Measurements from ENCODE around the gene AGBL4. TPM values are rescaled to one million over a fixed set of nuclear protein-coding genes. Genes with fewer than 3 reads are reported as not detected.
"Not testable (repeated sequence)": the region's sequence is repeated elsewhere in the genome, so short reads cannot be mapped to it uniquely, and the experiment has no call there.

AGBL4 gene
- total RNA-seq, 1 experiment from 2014 or later = not detected

GRCh38 chr1:49298304-49298703 lies 725.5 kb downstream of the AGBL4 start:
- Histone ChIP-seq H3K9me3 (no peaks in the 10 kb centered on the region), H3K36me3 (no peaks in the 10 kb centered on the region), H3K27me3 (no peaks in the 10 kb centered on the region), H3K4me3 (no peak overlapping the region)
- DNase-seq = no peak

GRCh38 chr1:49297783-49298182 lies 726.0 kb downstream of the AGBL4 start:
- H3K4me3 ChIP-seq = no peak overlapping the region
- DNase-seq = no peak
- H3K9me3 ChIP-seq = no peaks in the 10 kb centered on the region

GRCh38 chr1:49294539-49294938 lies 729.2 kb downstream of the AGBL4 start:
- no peak for DNase-seq

More at GRCh38 chr1:49297783-49298182, 726.0 kb downstream of the AGBL4 start:
- Histone ChIP-seq H3K36me3 (no peaks in the 10 kb centered on the region), H3K27me3 (no peaks in the 10 kb centered on the region)

GRCh38 chr1:49293016-49293415 lies 730.7 kb downstream of the AGBL4 start:
- DNase-seq = no peak
- H3K27me3 ChIP-seq = no peaks in the 10 kb centered on the region

More at GRCh38 chr1:49294539-49294938, 729.2 kb downstream of the AGBL4 start:
- no peaks in the 10 kb centered on the region for H3K9me3 ChIP-seq
- H3K27me3 ChIP-seq = no peaks in the 10 kb centered on the region
- no peak overlapping the region for H3K4me3 ChIP-seq
- H3K36me3 ChIP-seq = no peaks in the 10 kb centered on the region

GRCh38 chr1:49257211-49258049 lies 766.3 kb downstream of the AGBL4 start:
- H3K27me3 ChIP-seq, H3K9me3 ChIP-seq, H3K4me3 ChIP-seq, H3K36me3 ChIP-seq, DNase-seq: not testable (repeated sequence)

More at GRCh38 chr1:49293016-49293415, 730.7 kb downstream of the AGBL4 start:
- Histone ChIP-seq H3K36me3 (no peaks in the 10 kb centered on the region), H3K9me3 (no peaks in the 10 kb centered on the region), H3K4me3 (no peak overlapping the region)

GRCh38 chr1:49252917-49253316 lies 770.8 kb downstream of the AGBL4 start:
- no peaks in the 10 kb centered on the region for H3K36me3 ChIP-seq
- no peak overlapping the region for H3K4me3 ChIP-seq
- no peak for DNase-seq
- H3K9me3 ChIP-seq = peaks cover 3% of the 10 kb centered on the region; the same call in 1 of the 2 replicates
- H3K27me3 ChIP-seq = no peaks in the 10 kb centered on the region

- no peaks in the 10 kb centered on the region for H3K27me3 ChIP-seq
- H3K9me3 ChIP-seq = peaks cover 3% of the 10 kb centered on the region; the same call in 1 of the 2 replicates
- no peaks in the 10 kb centered on the region for H3K36me3 ChIP-seq
- H3K4me3 ChIP-seq = no peak overlapping the region
- no peak for DNase-seq
These were observed 772.6 kb downstream of the AGBL4 start for GRCh38 chr1:49251019-49251784.

- no peak for DNase-seq
- H3K27me3 ChIP-seq = no peaks in the 10 kb centered on the region
- H3K36me3 ChIP-seq = no peaks in the 10 kb centered on the region
- no peak overlapping the region for H3K4me3 ChIP-seq
- no peaks in the 10 kb centered on the region for H3K9me3 ChIP-seq
These were observed 783.0 kb downstream of the AGBL4 start for GRCh38 chr1:49240709-49241221.

- DNase-seq = no peak
- no peaks in the 10 kb centered on the region for H3K9me3 ChIP-seq
- H3K36me3 ChIP-seq = no peaks in the 10 kb centered on the region
- H3K4me3 ChIP-seq = no peak overlapping the region
- no peaks in the 10 kb centered on the region for H3K27me3 ChIP-seq
These were observed 788.8 kb downstream of the AGBL4 start for GRCh38 chr1:49234988-49235387.

- H3K4me3 ChIP-seq = no peak overlapping the region
- H3K9me3 ChIP-seq = no peaks in the 10 kb centered on the region
- peak; percentile 6 for DNase-seq
- no peaks in the 10 kb centered on the region for H3K36me3 ChIP-seq
- H3K27me3 ChIP-seq = no peaks in the 10 kb centered on the region
These were observed 794.2 kb downstream of the AGBL4 start for GRCh38 chr1:49229555-49229954.

GRCh38 chr1:49226758-49227157 lies 797.0 kb downstream of the AGBL4 start:
- H3K9me3 ChIP-seq = no peaks in the 10 kb centered on the region
- H3K36me3 ChIP-seq = no peaks in the 10 kb centered on the region
- no peaks in the 10 kb centered on the region for H3K27me3 ChIP-seq
- DNase-seq = no peak
- H3K4me3 ChIP-seq = no peak overlapping the region

- H3K27me3 ChIP-seq = no peaks in the 10 kb centered on the region
- no peak for DNase-seq
- H3K36me3 ChIP-seq = no peaks in the 10 kb centered on the region
- no peak overlapping the region for H3K4me3 ChIP-seq
- no peaks in the 10 kb centered on the region for H3K9me3 ChIP-seq
These were observed 798.3 kb downstream of the AGBL4 start for GRCh38 chr1:49225464-49225863.

GRCh38 chr1:49213301-49213700 lies 810.5 kb downstream of the AGBL4 start:
- no peak overlapping the region for H3K4me3 ChIP-seq
- no peak for DNase-seq

GRCh38 chr1:49208712-49209111 lies 815.0 kb downstream of the AGBL4 start:
- H3K9me3 ChIP-seq = no peaks in the 10 kb centered on the region
- H3K4me3 ChIP-seq = no peak overlapping the region
- no peaks in the 10 kb centered on the region for H3K27me3 ChIP-seq
- no peaks in the 10 kb centered on the region for H3K36me3 ChIP-seq
- no peak for DNase-seq

More at GRCh38 chr1:49213301-49213700, 810.5 kb downstream of the AGBL4 start:
- Histone ChIP-seq H3K36me3 (no peaks in the 10 kb centered on the region), H3K9me3 (no peaks in the 10 kb centered on the region), H3K27me3 (no peaks in the 10 kb centered on the region)

- DNase-seq = no peak
- no peaks in the 10 kb centered on the region for H3K36me3 ChIP-seq
- no peak overlapping the region for H3K4me3 ChIP-seq
- no peaks in the 10 kb centered on the region for H3K27me3 ChIP-seq
- no peaks in the 10 kb centered on the region; the same call in 1 of the 2 replicates for H3K9me3 ChIP-seq
These were observed 819.0 kb downstream of the AGBL4 start for GRCh38 chr1:49204720-49205119.

GRCh38 chr1:49200738-49201137 lies 823.0 kb downstream of the AGBL4 start:
- H3K9me3 ChIP-seq = no peaks in the 10 kb centered on the region; the same call in 1 of the 2 replicates
- H3K36me3 ChIP-seq = no peaks in the 10 kb centered on the region
- H3K27me3 ChIP-seq = no peaks in the 10 kb centered on the region
- no peak for DNase-seq
- no peak overlapping the region for H3K4me3 ChIP-seq

GRCh38 chr1:49199564-49199963 lies 824.2 kb downstream of the AGBL4 start:
- Histone ChIP-seq H3K9me3 (no peaks in the 10 kb centered on the region; the same call in 1 of the 2 replicates), H3K4me3 (no peak overlapping the region), H3K27me3 (no peaks in the 10 kb centered on the region), H3K36me3 (no peaks in the 10 kb centered on the region)
- DNase-seq = no peak
